ENCODE results near the gene PIK3R5. TPM values are rescaled to one million over a fixed set of nuclear protein-coding genes. Genes with fewer than 3 reads are reported as not detected.
A peak's percentile ranks its signal among the peaks of the same experiment; 100 is the strongest.

The PIK3R5 gene
- total RNA-seq, 1 experiment from 2014 or later = not detected

GRCh38 chr17:8953156-8953885 is 12.2 kb downstream of the PIK3R5 start:
- no peak for DNase-seq (ENCODE audit: low read depth)

GRCh38 chr17:8952191-8952590 is 13.3 kb downstream of the PIK3R5 start:
- no peak for DNase-seq (ENCODE audit: low read depth)

GRCh38 chr17:8951206-8951605 is 14.3 kb downstream of the PIK3R5 start:
- no peak for DNase-seq (ENCODE audit: low read depth)

- no peak for DNase-seq (ENCODE audit: low read depth)
Measured at GRCh38 chr17:8949061-8949661, 16.3 kb downstream of the PIK3R5 start.

GRCh38 chr17:8948462-8948861 is 17.0 kb downstream of the PIK3R5 start:
- DNase-seq (ENCODE audit: low read depth) = no peak

- DNase-seq (ENCODE audit: low read depth) = peak; percentile 13
Measured at GRCh38 chr17:8947201-8947600, 18.3 kb downstream of the PIK3R5 start.

GRCh38 chr17:8946476-8946875 is 19.0 kb downstream of the PIK3R5 start:
- peak; percentile 56 for DNase-seq (ENCODE audit: low read depth)

- DNase-seq (ENCODE audit: low read depth) = no peak
Measured at GRCh38 chr17:8946071-8946470, 19.4 kb downstream of the PIK3R5 start.

- DNase-seq (ENCODE audit: low read depth) = no peak
Measured at GRCh38 chr17:8944748-8945147, 20.8 kb downstream of the PIK3R5 start.

GRCh38 chr17:8944083-8944482 is 21.4 kb downstream of the PIK3R5 start:
- DNase-seq (ENCODE audit: low read depth) = no peak

GRCh38 chr17:8941980-8942622 is 23.4 kb downstream of the PIK3R5 start:
- no peak for DNase-seq (ENCODE audit: low read depth)

- DNase-seq (ENCODE audit: low read depth) = no peak
Measured at GRCh38 chr17:8941520-8941919, 24.0 kb downstream of the PIK3R5 start.

- no peak for DNase-seq (ENCODE audit: low read depth)
Measured at GRCh38 chr17:8940866-8941471, 24.5 kb downstream of the PIK3R5 start.

- DNase-seq (ENCODE audit: low read depth) = no peak
Measured at GRCh38 chr17:8939496-8940334, 25.8 kb downstream of the PIK3R5 start.

GRCh38 chr17:8938933-8939332 is 26.6 kb downstream of the PIK3R5 start:
- no peak for DNase-seq (ENCODE audit: low read depth)

GRCh38 chr17:8935191-8935590 is 30.3 kb downstream of the PIK3R5 start:
- DNase-seq (ENCODE audit: low read depth) = peak; percentile 71

GRCh38 chr17:8934346-8934745 is 31.2 kb downstream of the PIK3R5 start:
- DNase-seq (ENCODE audit: low read depth) = no peak

GRCh38 chr17:8930649-8931048 is 34.9 kb downstream of the PIK3R5 start:
- DNase-seq (ENCODE audit: low read depth) = no peak

- DNase-seq (ENCODE audit: low read depth) = no peak
Measured at GRCh38 chr17:8928347-8928746, 37.2 kb downstream of the PIK3R5 start.

- no peak for DNase-seq (ENCODE audit: low read depth)
Measured at GRCh38 chr17:8927395-8927794, 38.1 kb downstream of the PIK3R5 start.

GRCh38 chr17:8925808-8926207 is 39.7 kb downstream of the PIK3R5 start:
- DNase-seq (ENCODE audit: low read depth) = no peak

- no peak for DNase-seq (ENCODE audit: low read depth)
Measured at GRCh38 chr17:8925141-8925540, 40.4 kb downstream of the PIK3R5 start.
